Loucy (cell line): ENCODE measurements around the gene SORT1.

Experiments
- CTCF ChIP-seq: fragments of 200-600 bp; sonication (generic); conservative IDR thresholded peaks from 2 replicates; pipeline ENCODE4 v1.5.1; 2014; ENCODE audit warnings: mild to moderate bottlenecking, antibody characterized with exemption, low read length
- EZH2phosphoT487 ChIP-seq: fragments of 200-600 bp; IDR thresholded peaks from 2 replicates; pipeline ENCODE4 v1.6.1; 2018; ENCODE audit warnings: antibody characterized with exemption, mild to moderate bottlenecking, moderate library complexity, borderline replicate concordance

- TF ChIP-seq CTCF (no peak), EZH2phosphoT487 (no peak)
Observed at GRCh38 chr1:109357616-109358015, 40.1 kb downstream of the SORT1 start.
